ENCODE data around the gene ANLN. TPM values are rescaled to one million over a fixed set of nuclear protein-coding genes. Genes with fewer than 3 reads are reported as not detected.

Gene ANLN
- total RNA-seq, 1 experiment from 2014 or later: 238 TPM

DNA sequence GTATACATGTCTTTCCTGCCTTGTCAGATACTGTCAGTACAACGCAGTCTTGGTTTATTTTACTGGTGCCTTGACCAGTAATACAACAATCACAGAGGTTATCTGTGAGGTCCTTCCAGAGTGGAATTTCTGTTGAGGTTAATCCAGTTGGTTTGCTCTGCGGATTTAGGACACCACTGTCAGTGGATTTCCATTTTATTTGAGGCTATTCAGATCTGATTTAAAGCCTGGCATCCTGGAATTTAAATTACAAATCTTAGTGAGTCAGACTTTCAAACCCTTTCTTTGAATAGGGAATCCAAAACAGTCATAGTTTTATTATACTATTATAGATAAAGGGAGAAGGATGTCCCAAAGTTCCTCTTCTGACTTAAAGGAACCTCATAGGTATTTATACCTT is 40.5 kb downstream of the ANLN start:
- POLR2A ChIA-PET: no interaction called here
- no peaks in the 10 kb centered on the region for H3K4me1 ChIP-seq (ENCODE audit: control insufficient read depth, insufficient read depth, low read length)
- H3K9me3 ChIP-seq (ENCODE audit: control insufficient read depth, insufficient read depth, low read depth, low read length): no peaks in the 10 kb centered on the region
- no peaks in the 10 kb centered on the region for H3K27me3 ChIP-seq (ENCODE audit: control insufficient read depth, insufficient read depth, low read length)
- TF ChIP-seq POLR2AphosphoS5 (IDR thresholded peaks at IDR 0.05; ENCODE audit: low read depth, low read length) (no peak), TCF7L2 (IDR thresholded peaks at IDR 0.05; ENCODE audit: low read depth, low read length) (no peak), SIN3A (IDR thresholded peaks at IDR 0.05; ENCODE audit: borderline replicate concordance, insufficient read depth, low read depth, low read length) (no peak)
- TF ChIP-seq, protein P1, sequence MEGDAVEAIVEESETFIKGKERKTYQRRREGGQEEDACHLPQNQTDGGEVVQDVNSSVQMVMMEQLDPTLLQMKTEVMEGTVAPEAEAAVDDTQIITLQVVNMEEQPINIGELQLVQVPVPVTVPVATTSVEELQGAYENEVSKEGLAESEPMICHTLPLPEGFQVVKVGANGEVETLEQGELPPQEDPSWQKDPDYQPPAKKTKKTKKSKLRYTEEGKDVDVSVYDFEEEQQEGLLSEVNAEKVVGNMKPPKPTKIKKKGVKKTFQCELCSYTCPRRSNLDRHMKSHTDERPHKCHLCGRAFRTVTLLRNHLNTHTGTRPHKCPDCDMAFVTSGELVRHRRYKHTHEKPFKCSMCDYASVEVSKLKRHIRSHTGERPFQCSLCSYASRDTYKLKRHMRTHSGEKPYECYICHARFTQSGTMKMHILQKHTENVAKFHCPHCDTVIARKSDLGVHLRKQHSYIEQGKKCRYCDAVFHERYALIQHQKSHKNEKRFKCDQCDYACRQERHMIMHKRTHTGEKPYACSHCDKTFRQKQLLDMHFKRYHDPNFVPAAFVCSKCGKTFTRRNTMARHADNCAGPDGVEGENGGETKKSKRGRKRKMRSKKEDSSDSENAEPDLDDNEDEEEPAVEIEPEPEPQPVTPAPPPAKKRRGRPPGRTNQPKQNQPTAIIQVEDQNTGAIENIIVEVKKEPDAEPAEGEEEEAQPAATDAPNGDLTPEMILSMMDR (IDR thresholded peaks at IDR 0.05): no peak
- ATAC-seq (no peak), DNase-seq (ENCODE audit: low read depth, low spot score) (no peak)
- intact Hi-C loops (cut with micrococcal nuclease; ENCODE audit: unreplicated experiment): no loop called here
- peaks cover 78% of the 10 kb centered on the region for H3K36me3 ChIP-seq (ENCODE audit: control insufficient read depth, insufficient read depth, low read length)
- no peak overlapping the region for H3K4me3 ChIP-seq (ENCODE audit: low read depth in 2 of 2, low read length in 2 of 2)
- H3K27ac ChIP-seq (ENCODE audit: low read length): no peak overlapping the region
- CTCF ChIA-PET: no interaction called here
- BruUV-seq (replicated peaks): no TSS peak
- in situ Hi-C loops (cut with HindIII; ENCODE audit: low pct_unique_long_range_greater_than_20kb, low sequenced_read_pairs): no loop called here

DNA sequence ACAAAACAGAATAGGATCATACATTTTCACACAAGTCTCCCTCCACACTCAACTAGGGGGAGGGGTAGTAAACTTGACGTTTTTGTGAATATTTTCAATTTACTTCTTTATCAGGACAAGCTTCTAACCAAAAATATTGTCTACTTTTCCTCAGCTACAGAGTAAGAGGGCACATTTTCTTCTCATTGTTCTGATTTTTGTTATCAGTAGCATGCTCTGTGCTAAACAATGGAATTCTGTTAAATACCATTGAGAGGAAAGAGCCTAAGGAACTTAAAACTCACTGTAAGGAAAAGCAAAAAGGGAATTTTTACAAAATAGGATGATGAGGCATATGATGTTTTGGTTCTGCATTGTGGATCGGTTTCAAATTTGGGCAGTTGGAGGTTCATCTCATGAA is 41.2 kb downstream of the ANLN start:
- in situ Hi-C loops (cut with HindIII; ENCODE audit: low pct_unique_long_range_greater_than_20kb, low sequenced_read_pairs) (no loop called here), intact Hi-C loops (cut with micrococcal nuclease; ENCODE audit: unreplicated experiment) (no loop called here)
- H3K36me3 ChIP-seq (ENCODE audit: control insufficient read depth, insufficient read depth, low read length): peaks cover 73% of the 10 kb centered on the region
- no peaks in the 10 kb centered on the region for H3K4me1 ChIP-seq (ENCODE audit: control insufficient read depth, insufficient read depth, low read length)
- no peak for TF ChIP-seq POLR2AphosphoS5 (IDR thresholded peaks at IDR 0.05; ENCODE audit: low read depth, low read length)
- TF ChIP-seq, protein P1 (IDR thresholded peaks at IDR 0.05): no peak
- no peak for TF ChIP-seq SIN3A (IDR thresholded peaks at IDR 0.05; ENCODE audit: borderline replicate concordance, insufficient read depth, low read depth, low read length)
- TF ChIP-seq, protein P2, sequence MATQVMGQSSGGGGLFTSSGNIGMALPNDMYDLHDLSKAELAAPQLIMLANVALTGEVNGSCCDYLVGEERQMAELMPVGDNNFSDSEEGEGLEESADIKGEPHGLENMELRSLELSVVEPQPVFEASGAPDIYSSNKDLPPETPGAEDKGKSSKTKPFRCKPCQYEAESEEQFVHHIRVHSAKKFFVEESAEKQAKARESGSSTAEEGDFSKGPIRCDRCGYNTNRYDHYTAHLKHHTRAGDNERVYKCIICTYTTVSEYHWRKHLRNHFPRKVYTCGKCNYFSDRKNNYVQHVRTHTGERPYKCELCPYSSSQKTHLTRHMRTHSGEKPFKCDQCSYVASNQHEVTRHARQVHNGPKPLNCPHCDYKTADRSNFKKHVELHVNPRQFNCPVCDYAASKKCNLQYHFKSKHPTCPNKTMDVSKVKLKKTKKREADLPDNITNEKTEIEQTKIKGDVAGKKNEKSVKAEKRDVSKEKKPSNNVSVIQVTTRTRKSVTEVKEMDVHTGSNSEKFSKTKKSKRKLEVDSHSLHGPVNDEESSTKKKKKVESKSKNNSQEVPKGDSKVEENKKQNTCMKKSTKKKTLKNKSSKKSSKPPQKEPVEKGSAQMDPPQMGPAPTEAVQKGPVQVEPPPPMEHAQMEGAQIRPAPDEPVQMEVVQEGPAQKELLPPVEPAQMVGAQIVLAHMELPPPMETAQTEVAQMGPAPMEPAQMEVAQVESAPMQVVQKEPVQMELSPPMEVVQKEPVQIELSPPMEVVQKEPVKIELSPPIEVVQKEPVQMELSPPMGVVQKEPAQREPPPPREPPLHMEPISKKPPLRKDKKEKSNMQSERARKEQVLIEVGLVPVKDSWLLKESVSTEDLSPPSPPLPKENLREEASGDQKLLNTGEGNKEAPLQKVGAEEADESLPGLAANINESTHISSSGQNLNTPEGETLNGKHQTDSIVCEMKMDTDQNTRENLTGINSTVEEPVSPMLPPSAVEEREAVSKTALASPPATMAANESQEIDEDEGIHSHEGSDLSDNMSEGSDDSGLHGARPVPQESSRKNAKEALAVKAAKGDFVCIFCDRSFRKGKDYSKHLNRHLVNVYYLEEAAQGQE (IDR thresholded peaks at IDR 0.05; ENCODE audit: insufficient read depth in 1 of 2, low read depth in 2 of 2, low read length in 1 of 2): no peak
- TF ChIP-seq TCF7L2 (IDR thresholded peaks at IDR 0.05; ENCODE audit: low read depth, low read length): no peak
- H3K9me3 ChIP-seq (ENCODE audit: control insufficient read depth, insufficient read depth, low read depth, low read length): no peaks in the 10 kb centered on the region
- ATAC-seq: no peak
- BruUV-seq (replicated peaks): no TSS peak
- H3K27me3 ChIP-seq (ENCODE audit: control insufficient read depth, insufficient read depth, low read length): no peaks in the 10 kb centered on the region
- no peak for DNase-seq (ENCODE audit: low read depth, low spot score)
- CTCF ChIA-PET: no interaction called here
- POLR2A ChIA-PET: no interaction called here
- no peak overlapping the region for H3K4me3 ChIP-seq (ENCODE audit: low read depth in 2 of 2, low read length in 2 of 2)
- 0 out of 2 replicates have a peak overlapping the region, but pooled peaks have one; percentile 5 for H3K27ac ChIP-seq (ENCODE audit: low read length)

All from Panc1 (cell line).